CD4-positive, alpha-beta T cell (primary cell): Measurements from ENCODE around the gene ZFYVE16. TPM values are rescaled to one million over a fixed set of nuclear protein-coding genes. Genes with fewer than 3 reads are reported as not detected.

Source experiments
- ATAC-seq: fragments of 200-7000 bp; cut with Tn5 transposase; one replicate; pipeline ENCODE4 v1.10.0; 2022; ENCODE audit warnings: mild to moderate bottlenecking; ENCODE audit not compliant: poor library complexity
- CTCF ChIA-PET: fragments of 350-600 bp; sonication (Branson Sonifier 250); formaldehyde crosslinking; loops from one replicate; lab custom pipeline; 2021; ENCODE audit warnings: antibody characterized with exemption, inconsistent platforms; lab: Charles Lee
- POLR2A ChIA-PET: fragments of 350-600 bp; sonication (Branson Sonifier 250); formaldehyde crosslinking; loops from one replicate; lab custom pipeline; 2021; ENCODE audit warnings: antibody characterized with exemption, inconsistent platforms; lab: Charles Lee
- DNase-seq, 14 experiments: peaks; one replicate each; pipeline ENCODE4 v3.0.0-alpha.2; 2013 to 2020; ENCODE audit warnings: mixed read lengths in 2 of 14
- H3K27ac ChIP-seq, 2 donors: one replicate each; pipeline versions ENCODE4 v1.5.1 to v1.7.0; 2013; ENCODE audit warnings: low read length in 2 of 2, low read depth in 1 of 2, mild to moderate bottlenecking in 1 of 2
- H3K27me3 ChIP-seq, 2 experiments: 1 replicate in 1 of 2; 2 replicates in 1 of 2; pipeline versions ENCODE4 v1.6.1 to v1.7.0; 2013; ENCODE audit warnings: low read length in 2 of 2, control low read depth in 1 of 2, mild to moderate bottlenecking in 1 of 2, moderate library complexity in 1 of 2; ENCODE audit not compliant: insufficient read depth in 2 of 2, control insufficient read depth in 1 of 2
- H3K36me3 ChIP-seq: one replicate; pipeline ENCODE4 v1.6.1; 2013; ENCODE audit warnings: low read length, control low read depth; ENCODE audit not compliant: insufficient read depth
- H3K4me1 ChIP-seq: one replicate; pipeline ENCODE4 v1.6.1; 2013; ENCODE audit warnings: low read length, control low read depth; ENCODE audit not compliant: insufficient read depth
- H3K4me3 ChIP-seq: one replicate; pipeline ENCODE4 v1.5.1; 2013; ENCODE audit warnings: mild to moderate bottlenecking, low read length, moderate library complexity
- H3K9me3 ChIP-seq, 2 experiments: 1 replicate in 1 of 2; 2 replicates in 1 of 2; pipeline versions ENCODE4 v1.6.1 to v1.7.0; 2013; ENCODE audit warnings: low read length in 2 of 2, mild to moderate bottlenecking in 2 of 2, control low read depth in 1 of 2, moderate library complexity in 1 of 2; ENCODE audit not compliant: control insufficient read depth in 1 of 2, insufficient read depth in 1 of 2
- H3K27ac Mint-ChIP-seq: one replicate; pipeline ENCODE4 v1.8.0; 2020; ENCODE audit warnings: mixed read lengths
- H3K27me3 Mint-ChIP-seq: one replicate; pipeline ENCODE4 v1.8.0; 2021; ENCODE audit warnings: mixed read lengths
- H3K36me3 Mint-ChIP-seq: one replicate; pipeline ENCODE4 v1.8.0; 2021; ENCODE audit warnings: low read depth, mixed read lengths
- H3K4me1 Mint-ChIP-seq: one replicate; pipeline ENCODE4 v1.8.0; 2021; ENCODE audit warnings: low read depth, mixed read lengths
- H3K4me3 Mint-ChIP-seq: one replicate; pipeline ENCODE4 v1.8.0; 2020; ENCODE audit warnings: mild to moderate bottlenecking, mixed read lengths
- H3K9me3 Mint-ChIP-seq: one replicate; pipeline ENCODE4 v1.8.0; 2020; ENCODE audit warnings: mixed read lengths
- intact Hi-C, 2 experiments: fragments of 100-400 bp; cut with DNase I in 1 of 2; cut with micrococcal nuclease in 1 of 2; formaldehyde crosslinking; loops; one replicate each; pipeline versions ENCODE4 v1.15.1 to v1.9.0; 2023 to 2025; cut with DNase I, micrococcal nuclease
- total RNA-seq, 174 experiments: library from RNA in 2 of 174; stranded (reverse) in 2 of 174; gene quantifications; one replicate each; pipeline ENCODE4 v1.2.3 and lab custom pipeline; 2021 to 2026
- TF ChIP-seq, protein P1 (sequence below): fragments of 200-600 bp; IDR thresholded peaks from one replicate; pipeline ENCODE4 v1.8.0; 2022; ENCODE audit warnings: antibody characterized with exemption, mild to moderate bottlenecking

ZFYVE16 gene
- total RNA-seq, 2 experiments from 2014 or later: 7.5 to 7.9 TPM

DNA sequence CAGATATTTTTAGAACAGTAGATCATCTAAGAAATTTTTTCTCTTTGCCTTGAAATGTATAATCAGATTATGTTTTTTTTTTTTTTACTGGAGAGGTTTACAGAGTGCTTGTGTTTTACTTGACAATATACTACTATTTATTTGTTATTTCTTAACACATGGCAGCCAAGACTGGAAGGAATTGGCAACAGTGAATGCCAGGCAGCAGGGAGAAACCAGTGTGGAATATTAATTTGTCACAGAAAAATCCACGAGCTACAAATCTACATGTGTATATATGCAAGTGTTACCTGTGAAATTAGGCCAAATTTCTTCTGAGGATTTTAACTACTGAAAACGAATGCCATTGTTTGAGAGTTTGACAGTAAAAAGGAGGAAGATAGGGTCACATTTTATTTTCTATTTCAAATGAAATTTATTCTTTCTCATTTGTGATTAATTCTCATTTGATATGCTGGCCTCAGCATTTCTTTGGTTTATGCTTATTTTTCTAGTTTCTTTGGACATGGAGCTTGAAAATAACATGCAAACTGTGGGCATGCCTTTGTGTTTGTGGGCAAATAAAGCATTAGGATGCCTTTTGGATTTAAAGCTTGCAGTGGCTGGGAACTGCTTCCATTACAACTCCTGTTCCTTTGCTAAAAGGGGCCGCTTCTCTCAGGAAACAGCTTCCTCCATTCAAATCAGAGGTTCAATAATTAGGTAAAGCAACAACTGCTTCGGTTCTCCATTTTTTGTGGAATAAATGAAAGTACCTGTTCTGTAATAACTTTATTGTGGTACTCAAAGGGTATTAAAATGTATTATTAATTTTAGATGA lies 39.0 kb upstream of the ZFYVE16 start:
- H3K27me3 ChIP-seq: no peaks in the 10 kb centered on the region
- CTCF ChIA-PET: no interaction called here

DNA sequence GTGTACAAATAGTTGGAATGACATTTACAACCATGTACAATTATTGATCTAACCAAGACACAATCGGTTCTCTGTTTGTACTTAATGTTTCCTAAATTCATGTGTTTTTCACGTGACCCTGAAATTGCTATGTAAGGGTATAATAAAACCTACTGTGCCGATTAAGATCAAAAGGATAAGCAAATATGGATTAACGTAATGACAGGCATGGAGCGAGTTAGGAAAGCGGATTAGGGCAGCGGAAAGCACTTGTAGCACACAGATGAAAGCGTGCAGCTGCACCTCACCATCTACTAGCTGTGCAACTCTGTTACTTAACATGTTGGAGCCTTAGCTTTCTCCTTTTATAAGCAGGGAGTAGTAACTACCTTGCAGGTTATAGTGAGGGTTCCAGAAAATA lies 38.3 kb upstream of the ZFYVE16 start:
- DNase-seq (no peak), ATAC-seq (no peak)
- Histone ChIP-seq H3K27ac (no peak overlapping the region), H3K9me3 (peaks cover 0 to 4% of the 10 kb centered on the region in 2 experiments), H3K36me3 (no peaks in the 10 kb centered on the region), H3K27me3 (no peaks in the 10 kb centered on the region), H3K4me3 (no peak overlapping the region), H3K4me1 (no peaks in the 10 kb centered on the region)
- CTCF ChIA-PET: no interaction called here
- intact Hi-C loops: no loop called here
- Mint-ChIP-seq H3K9me3 (peaks cover 3% of the 10 kb centered on the region), H3K27me3 (peaks cover 10% of the 10 kb centered on the region), H3K36me3 (no peaks in the 10 kb centered on the region), H3K4me1 (no peaks in the 10 kb centered on the region), H3K4me3 (no peak overlapping the region), H3K27ac (no peak overlapping the region)
- TF ChIP-seq, protein P1, sequence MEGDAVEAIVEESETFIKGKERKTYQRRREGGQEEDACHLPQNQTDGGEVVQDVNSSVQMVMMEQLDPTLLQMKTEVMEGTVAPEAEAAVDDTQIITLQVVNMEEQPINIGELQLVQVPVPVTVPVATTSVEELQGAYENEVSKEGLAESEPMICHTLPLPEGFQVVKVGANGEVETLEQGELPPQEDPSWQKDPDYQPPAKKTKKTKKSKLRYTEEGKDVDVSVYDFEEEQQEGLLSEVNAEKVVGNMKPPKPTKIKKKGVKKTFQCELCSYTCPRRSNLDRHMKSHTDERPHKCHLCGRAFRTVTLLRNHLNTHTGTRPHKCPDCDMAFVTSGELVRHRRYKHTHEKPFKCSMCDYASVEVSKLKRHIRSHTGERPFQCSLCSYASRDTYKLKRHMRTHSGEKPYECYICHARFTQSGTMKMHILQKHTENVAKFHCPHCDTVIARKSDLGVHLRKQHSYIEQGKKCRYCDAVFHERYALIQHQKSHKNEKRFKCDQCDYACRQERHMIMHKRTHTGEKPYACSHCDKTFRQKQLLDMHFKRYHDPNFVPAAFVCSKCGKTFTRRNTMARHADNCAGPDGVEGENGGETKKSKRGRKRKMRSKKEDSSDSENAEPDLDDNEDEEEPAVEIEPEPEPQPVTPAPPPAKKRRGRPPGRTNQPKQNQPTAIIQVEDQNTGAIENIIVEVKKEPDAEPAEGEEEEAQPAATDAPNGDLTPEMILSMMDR: no peak
- POLR2A ChIA-PET: no interaction called here

More for the DNA sequence above, 39.0 kb upstream of the ZFYVE16 start:
- Histone ChIP-seq H3K4me3 (no peak overlapping the region), H3K9me3 (peaks cover 0 to 4% of the 10 kb centered on the region in 2 experiments), H3K27ac (no peak overlapping the region), H3K4me1 (no peaks in the 10 kb centered on the region), H3K36me3 (no peaks in the 10 kb centered on the region)
- no peak overlapping the region for H3K4me3 Mint-ChIP-seq
- TF ChIP-seq, protein P1: no peak
- DNase-seq: no peak
- H3K9me3 Mint-ChIP-seq: peaks cover 3% of the 10 kb centered on the region
- peaks cover 10% of the 10 kb centered on the region for H3K27me3 Mint-ChIP-seq
- POLR2A ChIA-PET: no interaction called here
- ATAC-seq: no peak
- H3K4me1 Mint-ChIP-seq: no peaks in the 10 kb centered on the region
- no peaks in the 10 kb centered on the region for H3K36me3 Mint-ChIP-seq
- intact Hi-C loops: no loop called here
- no peak overlapping the region for H3K27ac Mint-ChIP-seq

DNA sequence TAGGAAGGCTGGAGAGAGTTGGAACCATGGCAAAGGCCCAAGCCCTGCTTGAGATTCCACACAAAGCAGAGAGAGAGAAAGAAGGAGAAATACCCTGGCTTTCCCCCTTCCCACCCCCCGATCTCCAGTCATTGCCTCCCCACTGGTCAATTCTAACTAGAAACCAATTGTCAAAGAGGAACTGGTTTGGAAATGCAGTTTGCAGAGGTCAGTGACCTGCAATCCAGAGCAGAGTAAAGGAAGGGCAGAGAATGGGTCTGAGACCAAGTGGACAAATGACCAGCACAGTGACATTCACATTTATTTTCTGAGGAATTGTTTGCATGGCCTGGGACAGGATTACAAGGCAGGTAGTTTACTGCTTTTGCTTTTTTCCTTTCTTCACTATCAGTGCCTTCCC lies 37.5 kb upstream of the ZFYVE16 start:
- peaks cover 0 to 4% of the 10 kb centered on the region in 2 experiments for H3K9me3 ChIP-seq
- H3K27ac ChIP-seq: no peak overlapping the region
- POLR2A ChIA-PET: no interaction called here
- TF ChIP-seq, protein P1: no peak
- intact Hi-C loops: no loop called here
- Mint-ChIP-seq H3K27ac (no peak overlapping the region), H3K4me1 (no peaks in the 10 kb centered on the region), H3K27me3 (peaks cover 10% of the 10 kb centered on the region), H3K36me3 (no peaks in the 10 kb centered on the region), H3K4me3 (no peak overlapping the region), H3K9me3 (peaks cover 3% of the 10 kb centered on the region)
- no peak for ATAC-seq
- H3K4me1 ChIP-seq: no peaks in the 10 kb centered on the region
- CTCF ChIA-PET: no interaction called here
- no peaks in the 10 kb centered on the region for H3K27me3 ChIP-seq
- no peak for DNase-seq
- H3K4me3 ChIP-seq: no peak overlapping the region
- H3K36me3 ChIP-seq: no peaks in the 10 kb centered on the region
